Sigmoid colon (tissue), 7 donors: ENCODE measurements around the gene DPM2. TPM values are rescaled to one million over a fixed set of nuclear protein-coding genes. Genes with fewer than 3 reads are reported as not detected.

Source experiments
- DNase-seq: peaks from one replicate; pipeline ENCODE4 v3.0.0-alpha.2; 2019
- H3K27ac ChIP-seq, 4 donors: fragments of 200-600 bp; sonication (generic); one replicate each; pipeline ENCODE4 v1.5.1; 2016 to 2019; ENCODE audit warnings: mild to moderate bottlenecking in 1 of 4
- H3K27me3 ChIP-seq, 3 donors: fragments of 200-600 bp; sonication (generic); one replicate each; pipeline ENCODE4 v1.5.1; 2019; ENCODE audit warnings: mild to moderate bottlenecking in 1 of 3
- H3K36me3 ChIP-seq, 4 donors: fragments of 200-600 bp; sonication (generic); one replicate each; pipeline ENCODE4 v1.5.1; 2016 to 2019
- H3K4me1 ChIP-seq, 4 donors: fragments of 200-600 bp; sonication (generic); one replicate each; pipeline ENCODE4 v1.5.1; 2017 to 2019
- H3K4me3 ChIP-seq, 4 donors: fragments of 200-600 bp; sonication (generic); one replicate each; pipeline ENCODE4 v1.5.1; 2017 to 2019; ENCODE audit warnings: mild to moderate bottlenecking in 2 of 4, moderate library complexity in 1 of 4
- H3K9me3 ChIP-seq, 4 donors: fragments of 200-600 bp in 3 of 4; sonication (generic) in 3 of 4; one replicate each; pipeline versions ENCODE4 v1.5.1 to v1.6.1; 2013 to 2019
- CTCF ChIP-seq, 4 experiments: fragments of 450-650 bp in 3 of 4; fragments of 200-600 bp in 1 of 4; IDR thresholded peaks; one replicate each; pipeline ENCODE4 v1.5.1; 2016 to 2019; ENCODE audit warnings: antibody characterized with exemption in 4 of 4, mild to moderate bottlenecking in 3 of 4, moderate library complexity in 2 of 4
- EP300 ChIP-seq, 4 donors: sonication (generic); formaldehyde crosslinking; IDR thresholded peaks; one replicate each; pipeline ENCODE4 v1.6.1; 2017; ENCODE audit warnings: antibody characterized with exemption in 4 of 4
- POLR2A ChIP-seq, 2 donors: fragments of 450-650 bp; IDR thresholded peaks; one replicate each; pipeline ENCODE4 v1.6.1; 2016; ENCODE audit warnings: antibody characterized with exemption in 2 of 2, mild to moderate bottlenecking in 2 of 2, moderate library complexity in 2 of 2
- POLR2AphosphoS5 ChIP-seq, 4 donors: sonication (generic); formaldehyde crosslinking; IDR thresholded peaks; one replicate each; pipeline ENCODE4 v1.6.1; 2017; ENCODE audit warnings: antibody characterized with exemption in 4 of 4
- WGBS, 2 donors: extraction: QIAGEN DNeasy Blood & Tissue Kit; methylation state at CpG; one replicate each; pipeline ENCODE4 v1.1.7; 2013; 5-methylcytosine and 5-hydroxymethylcytosine counted together
- intact Hi-C: fragments of 100-400 bp; cut with DNase I; formaldehyde crosslinking; loops from one replicate; pipeline ENCODE4 v1.15.1; 2023
- polyA plus RNA-seq, 3 donors: library from polyadenylated mRNA; stranded (reverse); fragments of 200-250 nt; gene quantifications; one replicate each; pipeline ENCODE4 v1.2.3, GENCODE V29; 2013
- total RNA-seq, 4 donors: library from RNA; depleted of rRNA; stranded (reverse); fragments of >200 nt; gene quantifications; one replicate each; pipeline ENCODE4 v1.1.0, GENCODE V29; 2016
- donor health status: healthy with polysubstance abuse.
- donor health status: Bipolar disorder and iron deficiency.
- donor health status: healthy.

Gene DPM2
- total and polyA plus RNA-seq, 7 donors, result 6.0 to 41.9 (median 11.9) TPM

GRCh38 chr9:127915801-127916719 is 21.6 kb downstream of the DPM2 start:
- H3K27ac ChIP-seq, result peak overlapping the region; percentile 72 to 81 (median 78)
- 27 to 37% methylated on average over 27 of the region's 27 CpGs for WGBS, 2 donors
- peaks cover 0 to 46% (median 44%) of the 10 kb centered on the region in 4 donors for H3K4me1 ChIP-seq
- H3K36me3 ChIP-seq, result peaks cover 0 to 17% (median 7%) of the 10 kb centered on the region in 4 donors
- no peak for DNase-seq
- intact Hi-C loops, result loop anchor here (2.0 to 5.0 kb wide), 5 partner anchors 17 to 181 kb away; partner anchors contain the start of genes AK1, CDK9, FPGS and ST6GALNAC6
- TF ChIP-seq CTCF (IDR thresholded peaks at IDR 0.05) (no peak), EP300 (IDR thresholded peaks at IDR 0.05) (no peak), POLR2A (IDR thresholded peaks at IDR 0.05) (no peak), POLR2AphosphoS5 (IDR thresholded peaks at IDR 0.05) (no peak)
- H3K9me3 ChIP-seq, result no peaks in the 10 kb centered on the region
- no peaks in the 10 kb centered on the region for H3K27me3 ChIP-seq
- peak overlapping the region; percentile 51 to 68 (median 66) for H3K4me3 ChIP-seq

GRCh38 chr9:127915325-127915752 is 22.3 kb downstream of the DPM2 start:
- no peak overlapping the region for H3K4me3 ChIP-seq
- intact Hi-C loops, result loop anchor here (5.0 kb wide), 3 partner anchors 38 to 128 kb away; partner anchors contain the start of genes AK1, CDK9 and FPGS
- no peak for DNase-seq
- WGBS, 2 donors, result 44 to 65% methylated on average over 5 of the region's 5 CpGs
- H3K27ac ChIP-seq, result peak overlapping the region in 1 of 4 donors; percentile 80
- H3K36me3 ChIP-seq, result peaks cover 0 to 24% (median 11%) of the 10 kb centered on the region in 4 donors
- peaks cover 0 to 45% (median 43%) of the 10 kb centered on the region in 4 donors for H3K4me1 ChIP-seq
- no peaks in the 10 kb centered on the region for H3K9me3 ChIP-seq
- H3K27me3 ChIP-seq, result no peaks in the 10 kb centered on the region
- TF ChIP-seq POLR2A (IDR thresholded peaks at IDR 0.05), result no peak
- no peak for TF ChIP-seq POLR2AphosphoS5 (IDR thresholded peaks at IDR 0.05)
- no peak for TF ChIP-seq EP300 (IDR thresholded peaks at IDR 0.05)

- TF ChIP-seq EP300 (IDR thresholded peaks at IDR 0.05) (no peak), POLR2A (IDR thresholded peaks at IDR 0.05) (no peak), POLR2AphosphoS5 (IDR thresholded peaks at IDR 0.05) (no peak), CTCF (IDR thresholded peaks at IDR 0.05) (no peak)
- no peak overlapping the region for H3K27ac ChIP-seq
- no peaks in the 10 kb centered on the region for H3K9me3 ChIP-seq
- H3K36me3 ChIP-seq, result peaks cover 0 to 35% (median 16%) of the 10 kb centered on the region in 4 donors
- intact Hi-C loops, result no loop called here
- WGBS, 2 donors, result 20 to 81% methylated on average over 11 of the region's 11 CpGs
- no peak overlapping the region for H3K4me3 ChIP-seq
- DNase-seq, result no peak
- peaks cover 0 to 32% (median 31%) of the 10 kb centered on the region in 4 donors for H3K4me1 ChIP-seq
- no peaks in the 10 kb centered on the region for H3K27me3 ChIP-seq
Observed at GRCh38 chr9:127913682-127914081, 24.0 kb downstream of the DPM2 start.

- intact Hi-C loops, result no loop called here
- WGBS, 2 donors, result 13 to 74% methylated on average over 5 of the region's 5 CpGs
- no peak for TF ChIP-seq EP300 (IDR thresholded peaks at IDR 0.05)
- no peak for TF ChIP-seq POLR2A (IDR thresholded peaks at IDR 0.05)
- TF ChIP-seq POLR2AphosphoS5 (IDR thresholded peaks at IDR 0.05), result no peak
- no peak for TF ChIP-seq CTCF (IDR thresholded peaks at IDR 0.05)
- H3K4me1 ChIP-seq, result peaks cover 0 to 28% (median 23%) of the 10 kb centered on the region in 4 donors
- no peak for DNase-seq
- no peaks in the 10 kb centered on the region for H3K9me3 ChIP-seq
- H3K27ac ChIP-seq, result no peak overlapping the region
- peaks cover 0 to 43% (median 20%) of the 10 kb centered on the region in 4 donors for H3K36me3 ChIP-seq
- H3K27me3 ChIP-seq, result no peaks in the 10 kb centered on the region
- H3K4me3 ChIP-seq, result no peak overlapping the region
Observed at GRCh38 chr9:127912882-127913281, 24.8 kb downstream of the DPM2 start.

- Histone ChIP-seq H3K36me3 (peaks cover 0 to 44% (median 20%) of the 10 kb centered on the region in 4 donors), H3K27me3 (no peaks in the 10 kb centered on the region), H3K4me3 (no peak overlapping the region), H3K4me1 (peaks cover 0 to 22% (median 18%) of the 10 kb centered on the region in 4 donors), H3K9me3 (no peaks in the 10 kb centered on the region), H3K27ac (no peak overlapping the region)
- intact Hi-C loops, result no loop called here
- WGBS, 2 donors, result 65 to 93% methylated on average over 31 of the region's 31 CpGs
- DNase-seq, result no peak
- TF ChIP-seq EP300 (IDR thresholded peaks at IDR 0.05) (no peak), CTCF (IDR thresholded peaks at IDR 0.05) (no peak), POLR2A (IDR thresholded peaks at IDR 0.05) (no peak), POLR2AphosphoS5 (IDR thresholded peaks at IDR 0.05) (no peak)
Observed at GRCh38 chr9:127912296-127912695, 25.4 kb downstream of the DPM2 start.
